ENCODE results near the gene SRPRA.

Gene SRPRA

GRCh38 chr11:126231725-126232459 lies 36.8 kb downstream of the SRPRA start:
- TF ChIP-seq EZH2phosphoT487 (IDR thresholded peaks at IDR 0.05; ENCODE audit: low read length), result no peak
- TF ChIP-seq CTCF (IDR thresholded peaks at IDR 0.05; ENCODE audit: low read length), result no peak
- no peak for TF ChIP-seq EZH2 (optimal IDR thresholded peaks at IDR 0.05; ENCODE audit: low read depth, low read length)
- H3K27ac ChIP-seq (ENCODE audit: low read length), result no peak overlapping the region
- DNase-seq, result no peak

DNA sequence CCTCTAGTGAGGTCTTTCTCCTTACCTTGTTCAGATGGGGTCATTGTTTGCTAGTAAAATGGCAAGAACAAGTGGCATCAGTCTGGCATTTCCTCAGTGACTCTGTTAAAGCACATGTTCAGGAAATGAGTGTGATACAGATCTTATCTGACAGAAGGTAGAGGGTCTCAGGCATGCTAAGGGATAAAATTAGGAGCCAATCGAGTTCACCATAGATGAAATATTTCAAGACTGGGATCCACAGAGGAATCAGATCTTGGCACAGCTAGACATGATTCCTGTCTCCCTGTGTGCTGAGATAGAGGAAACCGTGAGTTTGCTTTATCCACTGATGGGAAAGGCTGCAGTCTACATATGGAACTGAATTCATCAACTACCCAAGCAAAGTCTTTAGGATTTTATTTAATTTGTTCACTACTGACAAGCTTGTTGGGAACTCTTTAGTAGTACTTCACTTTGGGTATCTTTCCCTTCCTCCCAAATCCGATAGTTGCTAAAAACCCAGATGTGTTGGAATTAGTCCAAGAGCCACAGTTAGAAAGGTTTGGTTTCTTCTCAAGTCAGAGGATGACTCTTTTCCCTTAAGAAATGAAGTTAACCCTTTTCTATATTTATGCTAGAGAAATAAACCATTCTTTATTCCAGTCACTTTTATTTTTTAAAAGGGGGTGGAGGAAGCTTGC lies 38.7 kb downstream of the SRPRA start:
- no peak for DNase-seq
- H3K4me2 ChIP-seq (ENCODE audit: low read depth, low read length), result no peak overlapping the region
- H3K36me3 ChIP-seq (replicated peaks; ENCODE audit: insufficient read depth, low read length), result no peaks in the 10 kb centered on the region
- H3K4me1 ChIP-seq (ENCODE audit: low read length), result no peaks in the 10 kb centered on the region
- no peak overlapping the region for H3K27ac ChIP-seq (ENCODE audit: low read length)
- peaks cover 8% of the 10 kb centered on the region for H3K79me2 ChIP-seq (ENCODE audit: low read length)
- TF ChIP-seq EZH2 (optimal IDR thresholded peaks at IDR 0.05; ENCODE audit: low read depth, low read length), result no peak
- no peak for TF ChIP-seq CTCF (IDR thresholded peaks at IDR 0.05; ENCODE audit: low read length)
- no peak for TF ChIP-seq EZH2phosphoT487 (IDR thresholded peaks at IDR 0.05; ENCODE audit: low read length)
- H3K4me3 ChIP-seq (ENCODE audit: low read length), result no peak overlapping the region
- no peak overlapping the region for H2AFZ ChIP-seq (ENCODE audit: low read length)
- no peaks in the 10 kb centered on the region for H3K9me2 ChIP-seq (replicated peaks; ENCODE audit: insufficient read depth, low read length)
- H3K9me3 ChIP-seq (replicated peaks; ENCODE audit: insufficient read depth, low read length), result no peaks in the 10 kb centered on the region
- no peak overlapping the region for H3K9ac ChIP-seq (ENCODE audit: low read length)
- no peaks in the 10 kb centered on the region for H3F3A ChIP-seq (ENCODE audit: insufficient read depth, low read length)
- no peaks in the 10 kb centered on the region for H4K20me1 ChIP-seq (ENCODE audit: insufficient read depth, low read length)
- no peaks in the 10 kb centered on the region for H3K27me3 ChIP-seq (replicated peaks; ENCODE audit: insufficient read depth, low read length)

More at GRCh38 chr11:126231725-126232459, 36.8 kb downstream of the SRPRA start:
- no peaks in the 10 kb centered on the region for H4K20me1 ChIP-seq (ENCODE audit: insufficient read depth, low read length)
- no peaks in the 10 kb centered on the region for H3K36me3 ChIP-seq (replicated peaks; ENCODE audit: insufficient read depth, low read length)
- H3K4me1 ChIP-seq (ENCODE audit: low read length), result no peaks in the 10 kb centered on the region
- no peaks in the 10 kb centered on the region for H3K79me2 ChIP-seq (ENCODE audit: low read length)
- H3K9ac ChIP-seq (ENCODE audit: low read length), result no peak overlapping the region
- no peak overlapping the region for H3K4me3 ChIP-seq (ENCODE audit: low read length)
- H3K9me2 ChIP-seq (replicated peaks; ENCODE audit: insufficient read depth, low read length), result no peaks in the 10 kb centered on the region
- H3F3A ChIP-seq (ENCODE audit: insufficient read depth, low read length), result no peaks in the 10 kb centered on the region
- no peaks in the 10 kb centered on the region for H3K27me3 ChIP-seq (replicated peaks; ENCODE audit: insufficient read depth, low read length)
- H2AFZ ChIP-seq (ENCODE audit: low read length), result no peak overlapping the region
- no peaks in the 10 kb centered on the region for H3K9me3 ChIP-seq (replicated peaks; ENCODE audit: insufficient read depth, low read length)
- no peak overlapping the region for H3K4me2 ChIP-seq (ENCODE audit: low read depth, low read length)

GRCh38 chr11:126226334-126227084 lies 42.2 kb downstream of the SRPRA start:
- Histone ChIP-seq H3K9me3 (replicated peaks; ENCODE audit: insufficient read depth, low read length) (no peaks in the 10 kb centered on the region), H3K79me2 (ENCODE audit: low read length) (peaks cover 38% of the 10 kb centered on the region), H3K27me3 (replicated peaks; ENCODE audit: insufficient read depth, low read length) (no peaks in the 10 kb centered on the region), H3K9ac (ENCODE audit: low read length) (no peak overlapping the region), H3K27ac (ENCODE audit: low read length) (no peak overlapping the region), H2AFZ (ENCODE audit: low read length) (no peak overlapping the region), H3K4me3 (ENCODE audit: low read length) (no peak overlapping the region), H3K4me1 (ENCODE audit: low read length) (no peaks in the 10 kb centered on the region), H4K20me1 (ENCODE audit: insufficient read depth, low read length) (no peaks in the 10 kb centered on the region), H3F3A (ENCODE audit: insufficient read depth, low read length) (no peaks in the 10 kb centered on the region), H3K36me3 (replicated peaks; ENCODE audit: insufficient read depth, low read length) (no peaks in the 10 kb centered on the region), H3K9me2 (replicated peaks; ENCODE audit: insufficient read depth, low read length) (no peaks in the 10 kb centered on the region), H3K4me2 (ENCODE audit: low read depth, low read length) (no peak overlapping the region)
- no peak for DNase-seq
- TF ChIP-seq EZH2phosphoT487 (IDR thresholded peaks at IDR 0.05; ENCODE audit: low read length) (no peak), CTCF (IDR thresholded peaks at IDR 0.05; ENCODE audit: low read length) (no peak), EZH2 (optimal IDR thresholded peaks at IDR 0.05; ENCODE audit: low read depth, low read length) (no peak)

All from MM.1S (cell line).